Activated naive CD4-positive, alpha-beta T cell treated with anti-CD3 and anti-CD28 coated beads, Interleukin-2, amount 10 ng/mL, durations not matched to agents 7 days and 5 days (primary cell): ENCODE data around the gene TNKS2.

Experiments
- CTCF ChIA-PET: fragments of 350-600 bp; sonication (Branson Sonifier 250); formaldehyde crosslinking; loops from one replicate; lab custom pipeline; 2021; ENCODE audit warnings: antibody characterized with exemption; lab: Charles Lee
- DNase-seq: peaks from one replicate; pipeline ENCODE4 v3.0.0-alpha.2; 2020
- H3K27ac Mint-ChIP-seq: one replicate; pipeline ENCODE4 v1.8.0; 2021; ENCODE audit warnings: mild to moderate bottlenecking, moderate library complexity, mixed read lengths
- H3K27me3 Mint-ChIP-seq: one replicate; pipeline ENCODE4 v1.8.0; 2021; ENCODE audit warnings: mild to moderate bottlenecking, mixed read lengths
- H3K36me3 Mint-ChIP-seq: one replicate; pipeline ENCODE4 v1.8.0; 2021; ENCODE audit warnings: mixed read lengths
- H3K4me1 Mint-ChIP-seq: one replicate; pipeline ENCODE4 v1.8.0; 2021; ENCODE audit warnings: mixed read lengths
- H3K4me3 Mint-ChIP-seq: one replicate; pipeline ENCODE4 v1.8.0; 2021; ENCODE audit warnings: mild to moderate bottlenecking, moderate library complexity, mixed read lengths
- H3K9me3 Mint-ChIP-seq: one replicate; pipeline ENCODE4 v1.8.0; 2021; ENCODE audit warnings: mixed read lengths

The TNKS2 gene

DNA sequence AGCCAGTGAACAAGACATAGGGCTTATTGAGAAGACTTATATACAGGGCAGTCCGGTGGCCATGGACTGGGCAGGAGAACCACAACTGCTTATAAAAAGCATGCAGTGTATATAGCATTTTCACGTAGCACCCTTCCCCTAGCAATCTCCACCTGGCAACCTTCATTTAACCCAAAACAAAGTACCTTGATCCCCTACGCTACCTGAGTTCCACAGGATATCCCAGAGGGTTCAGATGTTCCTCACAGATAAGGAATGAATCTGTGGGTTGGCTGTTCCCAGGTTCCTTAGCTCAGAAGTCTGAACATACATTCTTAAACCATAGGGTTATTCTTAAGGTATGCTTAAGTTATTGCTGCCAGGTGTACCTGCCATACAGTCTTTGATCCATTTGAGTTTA, 22.0 kb upstream of the TNKS2 start:
- Mint-ChIP-seq H3K4me3 (no peak overlapping the region), H3K27me3 (peaks cover 25% of the 10 kb centered on the region), H3K27ac (no peak overlapping the region), H3K9me3 (no peaks in the 10 kb centered on the region), H3K36me3 (no peaks in the 10 kb centered on the region), H3K4me1 (no peaks in the 10 kb centered on the region)
- DNase-seq: no peak
- CTCF ChIA-PET: interaction anchor here (0.7 kb wide), 1 partner anchor 9 kb away, joined by 3 read pairs; no protein-coding TSS in a partner anchor

DNA sequence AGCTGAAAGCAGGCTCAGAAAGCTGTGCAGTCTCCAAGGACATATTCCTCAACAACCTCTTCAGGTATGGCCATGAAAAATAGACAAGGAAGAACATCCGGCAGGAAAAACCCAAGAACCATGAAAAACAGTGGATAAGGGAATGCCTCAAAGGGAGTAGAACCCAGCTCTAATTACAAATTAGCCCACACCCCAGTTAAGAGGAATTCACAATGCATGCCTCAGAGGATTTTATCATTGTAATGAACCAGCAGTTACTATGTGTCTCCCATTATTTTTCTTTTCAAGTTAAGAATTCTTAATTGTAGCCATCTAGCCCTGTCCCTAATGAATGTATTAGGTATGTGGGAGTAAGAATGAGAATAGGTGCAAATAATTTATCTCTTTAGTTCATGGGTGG, 19.7 kb upstream of the TNKS2 start:
- CTCF ChIA-PET: no interaction called here
- DNase-seq: no peak
- Mint-ChIP-seq H3K27ac (no peak overlapping the region), H3K9me3 (no peaks in the 10 kb centered on the region), H3K4me3 (no peak overlapping the region), H3K36me3 (no peaks in the 10 kb centered on the region), H3K4me1 (no peaks in the 10 kb centered on the region), H3K27me3 (peaks cover 17% of the 10 kb centered on the region)

DNA sequence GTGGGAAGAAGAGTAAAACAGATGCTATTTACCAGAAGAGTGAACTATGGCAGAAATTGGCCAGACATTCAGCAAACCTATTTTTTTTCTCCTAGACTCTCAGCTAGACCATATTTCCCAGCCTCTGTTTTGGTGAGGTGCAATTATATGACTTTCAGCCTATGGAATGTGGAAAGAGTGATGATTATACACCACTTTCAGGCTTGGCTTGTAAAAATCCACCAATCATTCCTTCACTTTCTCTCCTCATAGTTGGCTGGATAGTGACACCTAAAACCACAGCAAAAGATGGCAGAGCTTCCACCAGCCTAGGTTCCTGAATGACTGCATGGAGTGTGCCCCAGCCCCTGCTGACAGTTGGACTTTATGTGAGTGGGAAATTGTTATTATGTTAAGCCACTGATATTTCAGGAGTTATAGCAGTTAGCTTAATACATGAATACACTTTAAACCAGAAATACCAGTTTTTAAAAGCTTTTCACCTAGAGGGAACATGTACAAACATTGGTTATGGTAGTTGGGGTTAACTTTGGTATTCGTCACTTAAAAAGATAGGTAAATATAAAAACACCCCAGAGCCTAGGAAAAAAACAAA, 19.1 kb upstream of the TNKS2 start:
- no peak overlapping the region for H3K4me3 Mint-ChIP-seq
- H3K4me1 Mint-ChIP-seq: no peaks in the 10 kb centered on the region
- H3K27me3 Mint-ChIP-seq: peaks cover 11% of the 10 kb centered on the region
- no peak overlapping the region for H3K27ac Mint-ChIP-seq
- H3K9me3 Mint-ChIP-seq: no peaks in the 10 kb centered on the region
- CTCF ChIA-PET: no interaction called here
- no peak for DNase-seq
- H3K36me3 Mint-ChIP-seq: no peaks in the 10 kb centered on the region

DNA sequence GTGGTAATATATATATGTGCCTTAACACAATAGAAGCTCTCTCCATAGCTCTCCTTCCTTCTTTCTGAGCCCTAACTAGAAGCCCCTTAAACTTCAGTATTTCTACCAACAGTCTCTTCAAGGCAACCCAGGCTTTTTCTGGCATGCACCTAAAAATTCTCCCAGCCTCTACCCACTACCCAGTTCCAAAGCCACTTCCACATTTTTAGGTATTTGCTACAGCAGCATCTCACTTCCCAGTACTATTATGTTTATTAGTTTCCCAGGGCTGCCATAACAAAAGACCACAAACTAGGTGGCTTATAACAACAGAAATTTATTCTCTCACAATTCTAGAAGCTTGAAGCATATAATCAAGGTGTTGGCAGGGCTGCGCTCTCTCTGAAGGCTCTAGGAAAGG, 15.7 kb upstream of the TNKS2 start:
- CTCF ChIA-PET: no interaction called here
- no peaks in the 10 kb centered on the region for H3K36me3 Mint-ChIP-seq
- H3K4me1 Mint-ChIP-seq: no peaks in the 10 kb centered on the region

DNA sequence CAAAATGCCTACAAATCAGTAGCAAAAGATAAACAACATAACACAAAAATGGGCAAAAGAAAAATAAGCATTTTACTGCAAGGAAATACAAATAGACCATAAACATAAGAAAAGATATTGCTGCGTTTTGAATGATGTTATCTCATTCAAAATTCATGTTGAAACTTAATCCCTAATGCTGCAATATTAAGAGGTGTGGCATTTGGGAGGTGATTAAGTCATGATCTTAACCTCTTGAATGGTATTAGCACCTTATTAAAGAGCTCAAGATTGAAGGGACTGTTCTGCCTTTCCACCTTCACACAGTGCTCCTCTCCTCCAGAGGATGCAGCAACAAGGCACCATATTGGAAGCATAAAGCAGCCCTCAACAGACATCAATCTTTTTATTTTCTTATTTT, 12.4 kb upstream of the TNKS2 start:
- Mint-ChIP-seq H3K36me3 (no peaks in the 10 kb centered on the region), H3K4me3 (no peak overlapping the region)

More for the DNA sequence above, 15.7 kb upstream of the TNKS2 start:
- no peak overlapping the region for H3K4me3 Mint-ChIP-seq
- DNase-seq: no peak
- peaks cover 5% of the 10 kb centered on the region for H3K27me3 Mint-ChIP-seq
- H3K9me3 Mint-ChIP-seq: no peaks in the 10 kb centered on the region
- no peak overlapping the region for H3K27ac Mint-ChIP-seq

DNA sequence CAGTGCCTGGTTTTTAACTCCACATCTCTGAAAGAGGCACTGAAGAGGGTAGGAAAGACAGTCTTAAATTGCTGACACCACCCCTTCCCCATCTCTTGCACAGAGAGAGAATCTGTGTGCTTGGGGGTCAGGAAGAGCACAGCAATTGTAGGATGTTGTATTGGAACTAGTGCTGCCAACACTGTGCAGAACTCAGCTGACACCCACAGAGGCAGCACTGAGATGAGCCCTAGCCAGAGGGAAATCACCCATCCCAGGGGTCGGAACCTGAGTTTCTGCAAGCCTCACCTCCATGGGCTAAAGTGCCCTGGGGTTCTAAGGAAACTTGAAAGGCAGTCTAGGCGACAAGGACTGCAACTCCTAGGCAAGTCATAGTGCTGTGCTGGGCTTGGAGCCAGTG, 11.0 kb upstream of the TNKS2 start:
- DNase-seq: no peak
- Mint-ChIP-seq H3K36me3 (no peaks in the 10 kb centered on the region), H3K27ac (no peak overlapping the region), H3K4me1 (no peaks in the 10 kb centered on the region), H3K4me3 (no peak overlapping the region), H3K27me3 (peaks cover 5% of the 10 kb centered on the region), H3K9me3 (no peaks in the 10 kb centered on the region)
- CTCF ChIA-PET: no interaction called here

More for the DNA sequence above, 12.4 kb upstream of the TNKS2 start:
- Mint-ChIP-seq H3K4me1 (no peaks in the 10 kb centered on the region), H3K27me3 (peaks cover 5% of the 10 kb centered on the region), H3K9me3 (no peaks in the 10 kb centered on the region), H3K27ac (no peak overlapping the region)
- DNase-seq: no peak
- CTCF ChIA-PET: no interaction called here

DNA sequence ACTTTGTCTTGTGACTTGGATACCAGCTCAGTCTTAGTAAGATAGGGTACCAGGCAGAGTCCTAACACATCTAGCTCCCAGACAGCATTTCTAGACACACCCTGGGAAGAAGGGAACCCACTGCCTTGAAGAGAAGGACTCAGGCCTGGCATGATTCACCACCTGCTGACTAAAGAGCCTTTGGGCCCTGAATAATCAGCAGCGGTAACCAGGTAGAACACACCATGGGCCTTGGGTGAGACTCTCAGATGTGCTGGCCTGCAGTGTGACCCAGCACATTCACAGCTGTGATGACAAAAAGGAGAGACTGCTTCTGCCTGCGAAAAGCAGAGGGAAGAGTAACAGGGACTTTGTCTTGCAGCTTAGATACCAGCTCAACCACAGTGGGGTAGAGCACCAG, 10.4 kb upstream of the TNKS2 start:
- H3K4me1 Mint-ChIP-seq: no peaks in the 10 kb centered on the region
- CTCF ChIA-PET: no interaction called here
- no peak for DNase-seq
- H3K27me3 Mint-ChIP-seq: peaks cover 2% of the 10 kb centered on the region
- H3K9me3 Mint-ChIP-seq: no peaks in the 10 kb centered on the region
- H3K4me3 Mint-ChIP-seq: no peak overlapping the region
- no peaks in the 10 kb centered on the region for H3K36me3 Mint-ChIP-seq
- no peak overlapping the region for H3K27ac Mint-ChIP-seq

DNA sequence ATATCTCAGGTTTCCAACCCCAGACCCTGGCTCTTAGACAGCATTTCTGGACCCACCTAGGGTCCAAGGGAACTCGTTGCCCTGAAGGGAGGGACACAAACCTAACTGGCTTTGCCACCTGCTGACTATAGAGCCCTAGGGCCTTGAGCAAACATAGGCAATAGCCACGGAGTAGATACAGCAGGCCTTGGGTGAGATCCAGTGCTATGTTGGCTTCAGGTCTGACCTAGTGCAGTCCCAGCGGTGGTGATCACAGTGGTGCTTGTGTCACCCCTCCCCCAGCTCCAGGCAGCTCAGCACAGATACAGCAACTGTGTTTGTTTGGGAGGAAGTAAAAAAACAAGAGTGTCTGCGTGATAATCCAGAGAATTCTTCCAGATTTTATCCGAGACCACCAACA, 9.7 kb upstream of the TNKS2 start:
- Mint-ChIP-seq H3K36me3 (no peaks in the 10 kb centered on the region), H3K27me3 (no peaks in the 10 kb centered on the region), H3K4me3 (no peak overlapping the region), H3K9me3 (no peaks in the 10 kb centered on the region), H3K4me1 (no peaks in the 10 kb centered on the region), H3K27ac (no peak overlapping the region)
- CTCF ChIA-PET: no interaction called here
- DNase-seq: no peak

DNA sequence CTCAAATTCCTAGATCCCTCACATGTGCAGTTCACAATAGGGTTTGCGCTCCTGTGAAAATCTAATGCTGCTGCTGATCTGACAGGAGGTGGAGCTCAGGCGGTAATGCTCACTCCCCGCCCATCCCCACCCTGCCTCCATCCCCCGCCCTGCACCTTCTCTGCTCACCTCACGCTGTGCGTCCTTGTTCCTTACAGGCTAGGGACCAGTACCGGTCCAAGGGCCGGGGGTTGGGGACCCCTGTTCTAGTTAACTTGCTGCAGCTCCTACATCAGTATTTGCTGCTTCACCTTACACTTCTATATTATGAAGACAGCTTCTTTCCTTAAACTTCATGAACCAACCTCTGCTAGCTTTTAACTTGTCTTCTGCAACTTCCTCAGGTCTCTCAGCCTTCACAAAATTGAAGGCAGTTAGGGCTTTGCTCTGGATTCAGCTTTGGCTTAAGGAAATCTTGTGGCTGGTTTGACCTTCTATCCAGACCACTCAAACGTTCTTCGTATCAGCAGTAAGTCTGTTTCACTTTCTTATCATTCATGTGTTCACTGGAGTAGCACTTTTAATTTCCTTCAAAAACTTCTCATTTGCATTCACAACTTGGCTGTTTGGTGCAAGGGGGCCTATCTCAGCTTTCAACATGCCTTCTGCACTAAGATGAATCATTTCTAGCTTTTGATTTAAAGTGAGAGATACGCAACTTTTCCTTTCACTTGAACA, 1.7 kb upstream of the TNKS2 start:
- H3K36me3 Mint-ChIP-seq: peaks cover 25% of the 10 kb centered on the region

DNA sequence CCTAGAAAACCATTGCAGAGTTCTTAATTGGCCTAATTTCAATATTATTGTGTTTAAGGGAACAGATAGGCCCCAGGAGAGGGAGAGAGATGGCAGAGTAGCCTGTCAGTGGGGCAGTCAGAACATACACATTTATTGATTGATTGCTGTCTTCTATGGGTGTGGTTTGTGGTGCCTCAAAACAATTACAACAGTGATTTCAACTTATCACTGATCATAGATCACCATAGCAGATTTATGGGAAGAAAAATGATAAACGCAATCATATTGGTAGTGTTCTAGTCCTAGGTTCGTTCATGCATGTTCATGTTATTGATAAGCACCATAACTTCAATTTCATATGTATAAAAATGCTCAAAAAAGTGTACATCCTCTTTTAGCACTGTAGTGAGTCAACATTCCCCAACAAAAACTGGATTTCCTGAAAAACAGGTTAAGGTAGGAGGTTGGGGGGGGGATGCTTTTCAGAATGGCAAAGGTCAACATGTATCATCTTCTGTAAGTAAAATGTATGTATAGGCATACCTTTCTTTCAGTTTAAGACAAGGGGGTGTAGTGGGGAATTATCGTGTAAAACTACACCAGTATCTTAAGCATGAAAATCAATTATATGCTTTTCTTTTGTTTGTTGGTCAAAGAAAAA, 1.1 kb upstream of the TNKS2 start:
- CTCF ChIA-PET: interaction anchor here (1.0 to 1.6 kb wide), 3 partner anchors 20 to 116 kb away, joined by 3 to 5 read pairs (median 5); no protein-coding TSS in a partner anchor
- no peaks in the 10 kb centered on the region for H3K27me3 Mint-ChIP-seq
- H3K4me3 Mint-ChIP-seq: peak overlapping the region; percentile 78
- DNase-seq: no peak
- H3K9me3 Mint-ChIP-seq: no peaks in the 10 kb centered on the region
- peak overlapping the region; percentile 94 for H3K27ac Mint-ChIP-seq
- peaks cover 53% of the 10 kb centered on the region for H3K4me1 Mint-ChIP-seq
- peaks cover 30% of the 10 kb centered on the region for H3K36me3 Mint-ChIP-seq

More for the DNA sequence above, 1.7 kb upstream of the TNKS2 start:
- Mint-ChIP-seq H3K27ac (peak overlapping the region; percentile 94), H3K27me3 (no peaks in the 10 kb centered on the region), H3K9me3 (no peaks in the 10 kb centered on the region), H3K4me1 (peaks cover 47% of the 10 kb centered on the region), H3K4me3 (peak overlapping the region; percentile 78)
- peak; percentile 70 for DNase-seq
- CTCF ChIA-PET: interaction anchor here (0.6 to 1.6 kb wide), 5 partner anchors 21 to 385 kb away, joined by 3 to 5 read pairs (median 3); no protein-coding TSS in a partner anchor

DNA sequence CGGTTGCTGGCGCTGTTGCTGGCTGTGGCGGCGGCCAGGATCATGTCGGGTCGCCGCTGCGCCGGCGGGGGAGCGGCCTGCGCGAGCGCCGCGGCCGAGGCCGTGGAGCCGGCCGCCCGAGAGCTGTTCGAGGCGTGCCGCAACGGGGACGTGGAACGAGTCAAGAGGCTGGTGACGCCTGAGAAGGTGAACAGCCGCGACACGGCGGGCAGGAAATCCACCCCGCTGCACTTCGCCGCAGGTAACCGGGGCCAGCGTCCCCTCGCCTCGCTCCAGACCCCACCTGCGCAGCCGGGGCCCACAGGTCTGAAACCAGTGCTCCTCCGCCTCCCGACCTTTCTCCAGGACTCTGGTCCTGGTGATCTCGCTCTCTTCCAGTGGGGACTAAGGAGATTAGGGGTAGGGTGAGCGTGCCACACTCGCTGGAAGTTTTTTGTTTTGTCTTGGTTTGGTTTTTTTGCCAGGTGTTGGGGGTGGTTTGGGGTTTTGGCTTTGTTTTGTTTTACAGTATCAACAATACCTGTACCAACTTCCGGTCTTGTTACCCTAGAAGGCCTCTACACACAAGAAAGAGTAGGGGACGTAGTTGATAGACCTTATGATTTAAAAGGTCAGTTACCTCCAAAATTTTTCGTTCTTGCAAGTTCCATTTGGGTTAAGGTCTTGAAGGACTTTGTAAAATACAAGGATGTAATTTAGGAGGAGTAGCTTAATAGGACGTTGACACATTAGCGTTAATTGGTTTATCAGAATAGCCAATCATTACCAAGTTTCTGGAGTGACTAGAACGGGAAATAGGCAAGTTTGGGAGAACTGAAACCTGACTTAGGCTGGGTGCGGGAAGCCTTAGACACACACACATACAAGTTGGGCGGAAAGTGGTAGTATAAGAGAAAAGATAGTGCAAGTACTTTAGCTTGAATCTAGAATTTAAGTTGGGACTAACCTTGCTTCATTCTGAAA, 704 bp downstream of the TNKS2 start:
- peak; percentile 73 for DNase-seq
- Mint-ChIP-seq H3K27ac (peak overlapping the region; percentile 97), H3K9me3 (no peaks in the 10 kb centered on the region), H3K4me1 (peaks cover 60% of the 10 kb centered on the region), H3K4me3 (peak overlapping the region; percentile 87), H3K36me3 (peaks cover 40% of the 10 kb centered on the region), H3K27me3 (no peaks in the 10 kb centered on the region)
- CTCF ChIA-PET: interaction anchor here (0.7 to 1.5 kb wide), 4 partner anchors 40 to 133 kb away, joined by 3 to 4 read pairs (median 3); no protein-coding TSS in a partner anchor

DNA sequence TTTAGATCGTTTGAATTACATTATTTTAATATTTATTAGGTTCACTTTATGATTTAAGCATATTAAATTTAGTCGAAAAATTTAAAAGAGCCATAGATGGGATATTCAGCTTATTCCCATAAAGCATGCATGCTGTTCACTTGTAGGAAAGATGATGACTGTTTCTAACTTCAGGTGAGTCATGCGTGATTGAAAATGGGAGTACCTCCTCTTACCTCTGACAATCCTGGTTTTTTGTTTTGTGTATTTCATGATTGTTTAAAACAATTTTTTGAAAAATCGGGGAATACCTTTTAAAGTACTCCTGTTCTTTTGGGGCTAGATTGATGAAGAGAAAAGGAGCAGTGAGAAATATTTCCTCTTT, 1.4 kb downstream of the TNKS2 start:
- Mint-ChIP-seq H3K4me1 (peaks cover 65% of the 10 kb centered on the region), H3K4me3 (peak overlapping the region; percentile 87), H3K27me3 (no peaks in the 10 kb centered on the region), H3K9me3 (no peaks in the 10 kb centered on the region), H3K27ac (peak overlapping the region; percentile 97), H3K36me3 (peaks cover 44% of the 10 kb centered on the region)
- CTCF ChIA-PET: interaction anchor here (0.7 to 1.5 kb wide), 4 partner anchors 41 to 133 kb away, joined by 3 to 4 read pairs (median 3); no protein-coding TSS in a partner anchor
- no peak for DNase-seq

DNA sequence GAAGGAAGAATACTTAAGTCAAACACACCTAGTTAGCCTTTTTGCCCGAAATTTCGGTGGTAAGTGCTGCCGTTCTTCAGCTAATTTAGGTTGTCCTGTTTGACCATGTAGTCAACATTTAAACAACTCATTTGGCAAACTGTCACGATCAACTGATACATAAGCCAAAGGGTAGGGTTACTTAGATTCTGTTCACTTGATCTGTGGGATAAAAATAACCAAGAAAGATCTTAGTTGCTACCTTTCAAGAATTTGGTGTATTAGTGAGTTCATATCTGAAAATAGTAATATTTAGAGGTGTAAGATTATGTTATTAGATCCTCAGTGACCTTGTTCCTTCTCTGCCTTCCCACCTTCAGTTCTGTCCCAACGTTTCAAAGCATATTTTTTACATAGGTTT, 2.0 kb downstream of the TNKS2 start:
- Mint-ChIP-seq H3K9me3 (no peaks in the 10 kb centered on the region), H3K27ac (peak overlapping the region; percentile 70), H3K36me3 (peaks cover 46% of the 10 kb centered on the region), H3K4me3 (peak overlapping the region; percentile 87), H3K4me1 (peaks cover 64% of the 10 kb centered on the region), H3K27me3 (no peaks in the 10 kb centered on the region)
- CTCF ChIA-PET: interaction anchor here (0.6 to 1.5 kb wide), 2 partner anchors 23 to 113 kb away, joined by 4 to 6 read pairs; no protein-coding TSS in a partner anchor
- DNase-seq: no peak
